ENCODE measurements around the gene SH3RF3. TPM values are rescaled to one million over a fixed set of nuclear protein-coding genes. Genes with fewer than 3 reads are reported as not detected.

The SH3RF3 gene
- total RNA-seq, 1 experiment from 2014 or later = 1.0 TPM

- no peak for TF ChIP-seq AR (CRISPR knock-in tag; IDR thresholded peaks at IDR 0.05)
Measured at GRCh38 chr2:109226622-109227021, 97.6 kb downstream of the SH3RF3 start (continued).

- Mint-ChIP-seq H3K27ac (no peak overlapping the region), H3K4me3 (no peak overlapping the region), H3K4me1 (peaks cover 12% of the 10 kb centered on the region), H3K36me3 (peaks cover 2% of the 10 kb centered on the region; the same call in 1 of the 2 replicates), H3K9me3 (peaks cover 6% of the 10 kb centered on the region), H3K27me3 (ENCODE audit: low read depth) (no peaks in the 10 kb centered on the region)
- ChIA-PET CTCF (interaction anchor here (0.8 to 1.1 kb wide), 2 partner anchors 23 to 59 kb away, joined by 3 read pairs; no protein-coding TSS in a partner anchor), POLR2A (interaction anchor here (0.6 to 1.0 kb wide), 3 partner anchors 10 to 492 kb away, joined by 3 read pairs; no protein-coding TSS in a partner anchor)
- peak; percentile 57; the same call in 1 of the 2 replicates for ATAC-seq
- no peak for DNase-seq (ENCODE audit: low spot score)
- TF ChIP-seq, protein P1, sequence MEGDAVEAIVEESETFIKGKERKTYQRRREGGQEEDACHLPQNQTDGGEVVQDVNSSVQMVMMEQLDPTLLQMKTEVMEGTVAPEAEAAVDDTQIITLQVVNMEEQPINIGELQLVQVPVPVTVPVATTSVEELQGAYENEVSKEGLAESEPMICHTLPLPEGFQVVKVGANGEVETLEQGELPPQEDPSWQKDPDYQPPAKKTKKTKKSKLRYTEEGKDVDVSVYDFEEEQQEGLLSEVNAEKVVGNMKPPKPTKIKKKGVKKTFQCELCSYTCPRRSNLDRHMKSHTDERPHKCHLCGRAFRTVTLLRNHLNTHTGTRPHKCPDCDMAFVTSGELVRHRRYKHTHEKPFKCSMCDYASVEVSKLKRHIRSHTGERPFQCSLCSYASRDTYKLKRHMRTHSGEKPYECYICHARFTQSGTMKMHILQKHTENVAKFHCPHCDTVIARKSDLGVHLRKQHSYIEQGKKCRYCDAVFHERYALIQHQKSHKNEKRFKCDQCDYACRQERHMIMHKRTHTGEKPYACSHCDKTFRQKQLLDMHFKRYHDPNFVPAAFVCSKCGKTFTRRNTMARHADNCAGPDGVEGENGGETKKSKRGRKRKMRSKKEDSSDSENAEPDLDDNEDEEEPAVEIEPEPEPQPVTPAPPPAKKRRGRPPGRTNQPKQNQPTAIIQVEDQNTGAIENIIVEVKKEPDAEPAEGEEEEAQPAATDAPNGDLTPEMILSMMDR (IDR thresholded peaks at IDR 0.05) = no peak
- TF ChIP-seq KAT7 (CRISPR knock-in tag; IDR thresholded peaks at IDR 0.05; ENCODE audit: borderline replicate concordance) (no peak), NR1H2 (CRISPR knock-in tag; IDR thresholded peaks at IDR 0.05) (no peak), ZSCAN18 (CRISPR knock-in tag; IDR thresholded peaks at IDR 0.05) (no peak), ZNF416 (CRISPR knock-in tag; IDR thresholded peaks at IDR 0.05) (no peak), HMGXB4 (CRISPR knock-in tag; IDR thresholded peaks at IDR 0.05) (no peak), NR3C1 (CRISPR knock-in tag; conservative IDR thresholded peaks at IDR 0.05; ENCODE audit: low read depth) (no peak), ARID4B (CRISPR knock-in tag; IDR thresholded peaks at IDR 0.05; ENCODE audit: borderline replicate concordance) (no peak)
- TF ChIP-seq, protein P2, sequence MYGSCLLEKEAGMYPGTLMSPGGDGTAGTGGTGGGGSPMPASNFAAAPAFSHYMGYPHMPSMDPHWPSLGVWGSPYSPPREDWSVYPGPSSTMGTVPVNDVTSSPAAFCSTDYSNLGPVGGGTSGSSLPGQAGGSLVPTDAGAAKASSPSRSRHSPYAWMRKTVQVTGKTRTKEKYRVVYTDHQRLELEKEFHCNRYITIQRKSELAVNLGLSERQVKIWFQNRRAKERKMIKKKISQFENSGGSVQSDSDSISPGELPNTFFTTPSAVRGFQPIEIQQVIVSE (CRISPR knock-in tag; IDR thresholded peaks at IDR 0.05; ENCODE audit: borderline replicate concordance) = no peak
- TF ChIP-seq, protein P3, sequence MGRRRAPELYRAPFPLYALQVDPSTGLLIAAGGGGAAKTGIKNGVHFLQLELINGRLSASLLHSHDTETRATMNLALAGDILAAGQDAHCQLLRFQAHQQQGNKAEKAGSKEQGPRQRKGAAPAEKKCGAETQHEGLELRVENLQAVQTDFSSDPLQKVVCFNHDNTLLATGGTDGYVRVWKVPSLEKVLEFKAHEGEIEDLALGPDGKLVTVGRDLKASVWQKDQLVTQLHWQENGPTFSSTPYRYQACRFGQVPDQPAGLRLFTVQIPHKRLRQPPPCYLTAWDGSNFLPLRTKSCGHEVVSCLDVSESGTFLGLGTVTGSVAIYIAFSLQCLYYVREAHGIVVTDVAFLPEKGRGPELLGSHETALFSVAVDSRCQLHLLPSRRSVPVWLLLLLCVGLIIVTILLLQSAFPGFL (CRISPR knock-in tag; IDR thresholded peaks at IDR 0.05; ENCODE audit: borderline replicate concordance) = no peak
- TF ChIP-seq, protein P4, sequence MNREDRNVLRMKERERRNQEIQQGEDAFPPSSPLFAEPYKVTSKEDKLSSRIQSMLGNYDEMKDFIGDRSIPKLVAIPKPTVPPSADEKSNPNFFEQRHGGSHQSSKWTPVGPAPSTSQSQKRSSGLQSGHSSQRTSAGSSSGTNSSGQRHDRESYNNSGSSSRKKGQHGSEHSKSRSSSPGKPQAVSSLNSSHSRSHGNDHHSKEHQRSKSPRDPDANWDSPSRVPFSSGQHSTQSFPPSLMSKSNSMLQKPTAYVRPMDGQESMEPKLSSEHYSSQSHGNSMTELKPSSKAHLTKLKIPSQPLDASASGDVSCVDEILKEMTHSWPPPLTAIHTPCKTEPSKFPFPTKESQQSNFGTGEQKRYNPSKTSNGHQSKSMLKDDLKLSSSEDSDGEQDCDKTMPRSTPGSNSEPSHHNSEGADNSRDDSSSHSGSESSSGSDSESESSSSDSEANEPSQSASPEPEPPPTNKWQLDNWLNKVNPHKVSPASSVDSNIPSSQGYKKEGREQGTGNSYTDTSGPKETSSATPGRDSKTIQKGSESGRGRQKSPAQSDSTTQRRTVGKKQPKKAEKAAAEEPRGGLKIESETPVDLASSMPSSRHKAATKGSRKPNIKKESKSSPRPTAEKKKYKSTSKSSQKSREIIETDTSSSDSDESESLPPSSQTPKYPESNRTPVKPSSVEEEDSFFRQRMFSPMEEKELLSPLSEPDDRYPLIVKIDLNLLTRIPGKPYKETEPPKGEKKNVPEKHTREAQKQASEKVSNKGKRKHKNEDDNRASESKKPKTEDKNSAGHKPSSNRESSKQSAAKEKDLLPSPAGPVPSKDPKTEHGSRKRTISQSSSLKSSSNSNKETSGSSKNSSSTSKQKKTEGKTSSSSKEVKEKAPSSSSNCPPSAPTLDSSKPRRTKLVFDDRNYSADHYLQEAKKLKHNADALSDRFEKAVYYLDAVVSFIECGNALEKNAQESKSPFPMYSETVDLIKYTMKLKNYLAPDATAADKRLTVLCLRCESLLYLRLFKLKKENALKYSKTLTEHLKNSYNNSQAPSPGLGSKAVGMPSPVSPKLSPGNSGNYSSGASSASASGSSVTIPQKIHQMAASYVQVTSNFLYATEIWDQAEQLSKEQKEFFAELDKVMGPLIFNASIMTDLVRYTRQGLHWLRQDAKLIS (CRISPR knock-in tag; IDR thresholded peaks at IDR 0.05; ENCODE audit: borderline replicate concordance) = no peak
Measured at GRCh38 chr2:109229094-109229675, 100.2 kb downstream of the SH3RF3 start.

Data from WTC11 (cell line).